DOHH2 (cell line): ENCODE data around the gene MACROD2.
"Not testable (repeated sequence)": the region's sequence is repeated elsewhere in the genome, so short reads cannot be mapped to it uniquely, and the experiment has no call there.

Source experiments
- CTCF ChIP-seq: fragments of 200-600 bp; sonication (generic); IDR thresholded peaks from one replicate; pipeline ENCODE4 v1.5.1; 2014; ENCODE audit warnings: antibody characterized with exemption, mild to moderate bottlenecking, low read depth, low read length; ENCODE audit not compliant: poor library complexity, severe bottlenecking
- EZH2phosphoT487 ChIP-seq: fragments of 200-600 bp; sonication (generic); IDR thresholded peaks from 2 replicates; pipeline ENCODE4 v1.6.1; 2017; ENCODE audit warnings: borderline replicate concordance, mild to moderate bottlenecking, antibody characterized with exemption, low read length, moderate library complexity, mixed read lengths

DNA sequence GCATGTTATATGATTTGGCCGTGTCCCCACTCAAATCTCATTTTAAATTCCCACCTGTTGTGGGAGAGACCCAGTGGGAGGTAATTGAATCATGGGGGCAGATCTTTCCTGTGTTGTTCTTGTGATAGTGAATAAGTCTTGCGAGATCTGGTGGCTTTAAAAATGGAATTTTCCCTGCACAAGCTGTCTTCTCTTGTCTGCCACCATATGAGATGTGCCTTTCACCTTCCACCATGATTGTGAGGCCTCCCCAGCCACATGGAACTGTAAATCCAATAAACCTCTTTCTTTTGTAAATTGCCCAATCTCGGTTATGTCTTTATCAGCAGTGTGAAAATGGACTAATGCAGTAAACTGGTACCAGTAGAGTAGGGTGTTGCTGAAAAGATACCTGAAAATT, 986.2 kb downstream of the MACROD2 start:
- TF ChIP-seq CTCF, EZH2phosphoT487: not testable (repeated sequence)
